ENCODE results near the gene ZIC5. TPM values are rescaled to one million over a fixed set of nuclear protein-coding genes. Genes with fewer than 3 reads are reported as not detected.

Gene ZIC5
- total and polyA plus RNA-seq, 4 donors, result not detected

GRCh38 chr13:99974939-99975561 lies 3.5 kb upstream of the ZIC5 start:
- Histone ChIP-seq H3K27me3 (ENCODE audit: control insufficient read depth in 3 of 3, insufficient read depth in 3 of 3, low read length in 2 of 3) (peaks cover 23 to 89% (median 85%) of the 10 kb centered on the region in 3 donors), H3K9ac (ENCODE audit: insufficient read depth in 1 of 2, low read length in 2 of 2) (no peak overlapping the region), H3K36me3 (ENCODE audit: control insufficient read depth in 4 of 4, insufficient read depth in 4 of 4, low read length in 4 of 4) (no peaks in the 10 kb centered on the region), H3K27ac (ENCODE audit: low read depth in 1 of 2, low read length in 1 of 2) (no peak overlapping the region), H3K4me3 (no peak overlapping the region), H3K9me3 (ENCODE audit: control insufficient read depth in 4 of 4, insufficient read depth in 3 of 4, low read length in 3 of 4) (peaks cover 0 to 14% (median 0%) of the 10 kb centered on the region in 4 donors), H3K4me1 (ENCODE audit: control insufficient read depth in 5 of 5, insufficient read depth in 5 of 5, low read length in 5 of 5) (peaks cover 0 to 20% (median 0%) of the 10 kb centered on the region in 5 donors)
- WGBS, 2 donors, result 7 to 10% methylated on average over 34 of the region's 34 CpGs
- TF ChIP-seq CTCF (IDR thresholded peaks at IDR 0.05; ENCODE audit: control extremely low read depth, extremely low read depth), result no peak
- ATAC-seq (ENCODE audit: insufficient read depth, low FRiP score) (no peak), DNase-seq (peak in 1 of 3 donors; percentile 12)

GRCh38 chr13:99974296-99974938 lies 2.9 kb upstream of the ZIC5 start:
- Histone ChIP-seq H3K9ac (ENCODE audit: insufficient read depth in 1 of 2, low read length in 2 of 2) (no peak overlapping the region), H3K4me1 (ENCODE audit: control insufficient read depth in 5 of 5, insufficient read depth in 5 of 5, low read length in 5 of 5) (peaks cover 0 to 20% (median 5%) of the 10 kb centered on the region in 5 donors), H3K4me3 (no peak overlapping the region), H3K9me3 (ENCODE audit: control insufficient read depth in 4 of 4, insufficient read depth in 3 of 4, low read length in 3 of 4) (peaks cover 0 to 14% (median 0%) of the 10 kb centered on the region in 4 donors), H3K36me3 (ENCODE audit: control insufficient read depth in 4 of 4, insufficient read depth in 4 of 4, low read length in 4 of 4) (no peaks in the 10 kb centered on the region), H3K27me3 (ENCODE audit: control insufficient read depth in 3 of 3, insufficient read depth in 3 of 3, low read length in 2 of 3) (peaks cover 23 to 85% (median 83%) of the 10 kb centered on the region in 3 donors), H3K27ac (ENCODE audit: low read depth in 1 of 2, low read length in 1 of 2) (no peak overlapping the region)
- 12 to 18% methylated on average over 18 of the region's 18 CpGs for WGBS, 2 donors
- peak in 1 of 3 donors; percentile 6 for DNase-seq
- TF ChIP-seq CTCF (IDR thresholded peaks at IDR 0.05; ENCODE audit: control extremely low read depth, extremely low read depth), result no peak
- no peak for ATAC-seq (ENCODE audit: insufficient read depth, low FRiP score)

- 17 to 20% methylated on average over 6 of the region's 6 CpGs for WGBS, 2 donors
- H3K9me3 ChIP-seq (ENCODE audit: control insufficient read depth in 4 of 4, insufficient read depth in 3 of 4, low read length in 3 of 4), result peaks cover 0 to 17% (median 0%) of the 10 kb centered on the region in 4 donors
Observed at GRCh38 chr13:99973808-99974185, 2.2 kb upstream of the ZIC5 start.

More at GRCh38 chr13:99973808-99974185, 2.2 kb upstream of the ZIC5 start:
- Histone ChIP-seq H3K27ac (ENCODE audit: low read depth in 1 of 2, low read length in 1 of 2) (no peak overlapping the region), H3K4me3 (no peak overlapping the region), H3K36me3 (ENCODE audit: control insufficient read depth in 4 of 4, insufficient read depth in 4 of 4, low read length in 4 of 4) (no peaks in the 10 kb centered on the region), H3K27me3 (ENCODE audit: control insufficient read depth in 3 of 3, insufficient read depth in 3 of 3, low read length in 2 of 3) (peaks cover 23 to 85% (median 83%) of the 10 kb centered on the region in 3 donors), H3K9ac (ENCODE audit: insufficient read depth in 1 of 2, low read length in 2 of 2) (no peak overlapping the region), H3K4me1 (ENCODE audit: control insufficient read depth in 5 of 5, insufficient read depth in 5 of 5, low read length in 5 of 5) (peaks cover 0 to 22% (median 5%) of the 10 kb centered on the region in 5 donors)
- ATAC-seq (ENCODE audit: insufficient read depth, low FRiP score) (no peak), DNase-seq (peak in 1 of 3 donors; percentile 13)
- TF ChIP-seq CTCF (IDR thresholded peaks at IDR 0.05; ENCODE audit: control extremely low read depth, extremely low read depth), result no peak
